ENCODE measurements around the gene ERC2. TPM values are rescaled to one million over a fixed set of nuclear protein-coding genes. Genes with fewer than 3 reads are reported as not detected.

ERC2 gene
- total RNA-seq, 1 donor from 2014 or later, result 0.99 TPM

GRCh38 chr3:55544219-55544618 lies 924.0 kb downstream of the ERC2 start:
- TF ChIP-seq CTCF (IDR thresholded peaks at IDR 0.05; ENCODE audit: borderline replicate concordance), result no peak
- no peaks in the 10 kb centered on the region for H3K36me3 ChIP-seq
- no peak for DNase-seq
- intact Hi-C loops (cut with micrococcal nuclease), result no loop called here
- H3K27me3 ChIP-seq (ENCODE audit: low read depth), result peaks cover 16% of the 10 kb centered on the region
- H3K9me3 ChIP-seq (replicated peaks), result no peaks in the 10 kb centered on the region
- H3K4me1 ChIP-seq, result no peaks in the 10 kb centered on the region
- H3K27ac ChIP-seq (replicated peaks), result no peak overlapping the region
- no peak overlapping the region for H3K4me3 ChIP-seq

GRCh38 chr3:55543181-55543614 lies 925.1 kb downstream of the ERC2 start:
- TF ChIP-seq CTCF (IDR thresholded peaks at IDR 0.05; ENCODE audit: borderline replicate concordance), result no peak
- DNase-seq, result no peak
- Histone ChIP-seq H3K27me3 (ENCODE audit: low read depth) (peaks cover 20% of the 10 kb centered on the region), H3K4me1 (no peaks in the 10 kb centered on the region), H3K36me3 (no peaks in the 10 kb centered on the region), H3K27ac (replicated peaks) (no peak overlapping the region), H3K4me3 (no peak overlapping the region), H3K9me3 (replicated peaks) (no peaks in the 10 kb centered on the region)
- intact Hi-C loops (cut with micrococcal nuclease), result no loop called here

- Histone ChIP-seq H3K27me3 (ENCODE audit: low read depth) (peaks cover 15% of the 10 kb centered on the region), H3K36me3 (no peaks in the 10 kb centered on the region), H3K9me3 (replicated peaks) (no peaks in the 10 kb centered on the region), H3K4me3 (no peak overlapping the region), H3K4me1 (no peaks in the 10 kb centered on the region), H3K27ac (replicated peaks) (no peak overlapping the region)
- DNase-seq, result no peak
- TF ChIP-seq CTCF (IDR thresholded peaks at IDR 0.05; ENCODE audit: borderline replicate concordance), result no peak
- intact Hi-C loops (cut with micrococcal nuclease), result no loop called here
Observed at GRCh38 chr3:55541456-55541855, 926.8 kb downstream of the ERC2 start.

- intact Hi-C loops (cut with micrococcal nuclease), result no loop called here
- Histone ChIP-seq H3K4me1 (no peaks in the 10 kb centered on the region), H3K4me3 (no peak overlapping the region), H3K36me3 (no peaks in the 10 kb centered on the region), H3K27ac (replicated peaks) (no peak overlapping the region), H3K9me3 (replicated peaks) (no peaks in the 10 kb centered on the region), H3K27me3 (ENCODE audit: low read depth) (peaks cover 15% of the 10 kb centered on the region)
- no peak for TF ChIP-seq CTCF (IDR thresholded peaks at IDR 0.05; ENCODE audit: borderline replicate concordance)
- DNase-seq, result no peak
Observed at GRCh38 chr3:55541016-55541415, 927.3 kb downstream of the ERC2 start.

GRCh38 chr3:55540579-55540978 lies 927.7 kb downstream of the ERC2 start:
- peaks cover 15% of the 10 kb centered on the region for H3K27me3 ChIP-seq (ENCODE audit: low read depth)
- H3K4me3 ChIP-seq, result no peak overlapping the region
- no peaks in the 10 kb centered on the region for H3K9me3 ChIP-seq (replicated peaks)
- no peak overlapping the region for H3K27ac ChIP-seq (replicated peaks)
- no peak for TF ChIP-seq CTCF (IDR thresholded peaks at IDR 0.05; ENCODE audit: borderline replicate concordance)
- intact Hi-C loops (cut with micrococcal nuclease), result no loop called here
- no peak for DNase-seq
- no peaks in the 10 kb centered on the region for H3K4me1 ChIP-seq
- no peaks in the 10 kb centered on the region for H3K36me3 ChIP-seq

- intact Hi-C loops (cut with micrococcal nuclease), result no loop called here
- no peaks in the 10 kb centered on the region for H3K9me3 ChIP-seq (replicated peaks)
- H3K27me3 ChIP-seq (ENCODE audit: low read depth), result peaks cover 15% of the 10 kb centered on the region
- no peak for TF ChIP-seq CTCF (IDR thresholded peaks at IDR 0.05; ENCODE audit: borderline replicate concordance)
- H3K36me3 ChIP-seq, result no peaks in the 10 kb centered on the region
- no peak overlapping the region for H3K4me3 ChIP-seq
- H3K4me1 ChIP-seq, result no peaks in the 10 kb centered on the region
- H3K27ac ChIP-seq (replicated peaks), result no peak overlapping the region
- no peak for DNase-seq
Observed at GRCh38 chr3:55538158-55538557, 930.1 kb downstream of the ERC2 start.
